NCI-H146 (cell line): ENCODE data around the gene B3GNT4.
"Not testable (repeated sequence)": the region's sequence is repeated elsewhere in the genome, so short reads cannot be mapped to it uniquely, and the experiment has no call there.

ENCODE experiments used
- DNase-seq: peaks from one replicate; lab custom pipeline; 2025; lab: John Stamatoyannopoulos, UW

B3GNT4 gene

DNA sequence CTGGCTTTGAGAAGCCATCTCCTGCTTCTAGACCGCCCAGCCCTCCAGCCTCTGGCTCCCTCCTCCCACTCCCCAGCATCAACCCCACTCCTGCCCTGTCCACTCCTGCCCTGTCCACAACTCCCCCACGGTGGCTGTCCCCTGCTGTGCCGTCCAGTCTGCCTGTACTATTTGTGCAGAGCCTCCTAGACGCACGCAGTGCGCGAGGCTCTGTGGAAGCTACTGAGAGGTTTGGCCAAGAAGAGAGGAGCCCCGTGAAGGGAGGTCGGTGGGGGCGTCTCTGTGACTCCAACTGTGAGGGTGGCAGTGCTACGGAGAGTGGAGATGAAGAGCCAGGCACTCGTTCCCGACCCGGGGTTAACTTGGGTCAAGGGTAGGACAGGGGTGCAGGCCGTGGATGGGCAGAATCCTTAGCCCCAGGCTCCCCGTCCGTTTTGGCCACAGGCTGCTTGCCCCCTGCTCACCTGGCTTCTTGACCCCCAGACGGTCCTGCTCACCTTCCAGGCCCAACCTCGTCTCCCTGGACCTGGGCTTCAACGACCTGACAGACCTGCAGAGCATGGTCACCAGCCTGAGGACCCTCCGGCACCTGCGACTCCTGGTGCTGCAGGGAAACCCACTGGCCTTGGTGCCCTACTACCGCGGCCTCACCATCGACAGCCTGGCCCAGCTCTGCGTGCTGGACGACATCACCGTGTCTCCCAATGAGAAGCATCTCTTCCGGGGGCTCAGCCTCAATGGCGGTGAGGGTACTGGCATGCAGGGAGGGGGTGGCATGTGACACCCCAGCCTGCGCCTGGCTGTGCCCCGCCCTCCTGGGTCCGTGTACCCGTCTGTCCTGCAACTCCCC is 13.7 kb upstream of the B3GNT4 start:
- DNase-seq, result no peak

- peak; percentile 63 for DNase-seq
These were observed 12.5 kb upstream of the B3GNT4 start for GRCh38 chr12:122190842-122191668.

DNA sequence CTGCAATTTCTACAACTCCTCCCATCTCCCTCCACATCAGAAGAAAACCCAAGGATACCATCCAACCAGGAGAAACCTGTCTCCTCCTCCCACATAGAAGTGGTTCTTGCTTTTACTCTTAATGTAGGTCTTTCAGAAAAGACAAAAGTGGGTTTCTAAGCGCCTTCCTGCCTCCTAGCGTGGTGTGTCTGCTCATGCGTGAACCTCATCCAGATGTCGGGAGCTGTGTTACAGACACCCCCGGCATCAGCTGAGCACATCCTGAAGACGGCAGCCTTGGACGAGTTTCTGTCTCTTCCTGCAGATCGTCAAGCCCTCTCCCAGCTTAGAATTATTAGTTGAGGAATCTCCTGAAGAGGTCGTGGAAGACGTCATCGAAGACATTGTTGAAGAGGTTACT is 11.1 kb upstream of the B3GNT4 start:
- no peak for DNase-seq

- no peak for DNase-seq
These were observed 8.7 kb upstream of the B3GNT4 start for GRCh38 chr12:122194804-122195203.

GRCh38 chr12:122195405-122195804 is 8.1 kb upstream of the B3GNT4 start:
- DNase-seq, result no peak

GRCh38 chr12:122197612-122197966 is 5.9 kb upstream of the B3GNT4 start:
- no peak for DNase-seq

DNA sequence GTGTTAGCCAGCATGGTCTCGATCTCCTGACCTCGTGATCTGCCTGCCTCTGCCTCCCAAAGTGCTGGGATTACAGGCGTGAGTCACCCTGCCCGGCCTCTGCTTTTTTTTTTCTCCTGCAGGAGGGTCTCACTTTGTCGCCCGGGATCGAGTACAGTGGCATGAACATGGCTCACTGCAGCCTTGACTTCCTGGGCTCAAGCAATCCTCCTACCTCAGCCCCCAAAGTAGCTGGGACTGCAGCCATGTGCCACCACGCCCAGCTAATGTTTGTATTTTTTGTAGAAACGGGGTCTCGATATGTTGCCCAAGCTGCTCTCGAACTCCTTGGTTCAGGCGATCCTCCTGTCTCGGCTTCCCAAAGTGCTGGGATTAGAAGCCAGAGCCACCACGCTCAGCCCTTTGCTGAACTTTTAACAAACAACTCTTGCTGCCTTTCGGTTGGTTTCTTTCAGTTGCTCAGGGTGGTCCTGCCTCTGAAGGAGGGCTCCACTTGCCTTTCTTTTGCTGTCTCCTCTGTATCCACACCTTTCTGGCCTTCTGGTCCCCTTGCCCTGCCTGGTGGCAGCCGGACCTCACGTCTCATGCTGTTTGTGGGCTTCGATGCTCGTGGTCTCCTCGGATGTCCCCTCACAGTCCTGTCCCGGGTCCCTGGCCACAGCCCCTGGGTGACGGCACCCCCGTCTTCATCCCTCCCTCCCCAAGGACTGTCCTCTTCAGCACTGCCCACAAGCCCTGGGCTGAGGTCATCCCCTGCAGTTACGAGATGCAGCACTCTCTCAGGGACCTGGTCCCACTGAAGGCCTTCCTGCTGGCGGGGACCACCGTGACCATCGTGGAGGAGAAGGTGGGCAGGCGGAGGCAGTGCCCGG is 3.8 kb upstream of the B3GNT4 start:
- no peak for DNase-seq

DNA sequence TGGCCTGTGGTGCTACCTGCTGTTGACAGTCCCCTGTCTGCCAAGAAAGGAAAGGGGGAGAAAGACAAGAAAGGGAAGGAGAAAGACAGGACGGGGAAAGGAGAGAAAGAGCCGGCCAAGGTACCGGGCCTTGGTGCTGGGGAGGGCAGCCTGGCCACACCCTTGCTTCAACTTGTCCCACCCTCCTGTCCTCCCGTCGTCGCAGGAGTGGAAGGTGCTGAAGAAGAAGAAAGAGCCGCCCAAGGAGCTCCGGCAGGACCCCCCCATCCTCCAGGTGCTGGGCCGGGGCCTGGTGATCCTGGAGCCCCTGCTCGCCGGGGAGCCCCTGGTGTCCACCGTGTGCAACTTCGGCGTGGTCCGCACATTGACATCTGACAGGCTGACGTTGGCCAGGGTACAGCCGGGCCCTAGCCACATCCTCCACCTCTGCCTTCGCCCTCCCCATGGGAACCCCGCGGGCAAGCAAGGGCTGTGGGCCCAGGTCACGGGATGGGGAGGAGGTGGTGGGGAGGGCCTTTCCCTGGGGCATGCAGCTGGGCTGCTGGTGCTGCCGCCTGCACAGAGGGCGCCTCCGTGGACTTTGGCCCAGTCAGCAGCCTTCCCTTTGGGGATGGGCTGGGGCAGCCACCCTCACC is 2.9 kb upstream of the B3GNT4 start:
- DNase-seq, result no peak

DNA sequence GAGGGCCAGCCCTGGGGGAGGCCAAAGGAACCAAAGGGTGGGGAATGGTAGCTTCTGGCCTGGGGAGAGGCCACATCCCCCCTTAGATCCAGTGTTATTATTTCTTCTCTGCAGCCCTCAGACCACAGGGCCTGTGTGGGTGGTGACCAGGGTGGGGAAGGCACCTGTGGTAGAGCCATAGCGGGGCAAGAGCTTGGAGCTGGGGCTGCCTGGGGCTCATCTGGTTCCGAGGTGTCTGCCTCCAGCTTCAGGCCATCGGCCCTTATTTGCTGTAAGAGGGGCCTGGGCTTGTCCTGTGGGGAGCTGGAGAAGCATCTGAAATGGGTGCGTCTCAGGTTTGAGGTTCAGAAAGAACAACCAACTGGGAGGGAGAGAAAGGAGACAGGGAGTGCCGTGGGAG is 2.1 kb upstream of the B3GNT4 start:
- DNase-seq, result no peak

GRCh38 chr12:122202017-122202416 is 1.5 kb upstream of the B3GNT4 start:
- DNase-seq, result no peak

- not testable (repeated sequence) for DNase-seq
These were observed 698 bp upstream of the B3GNT4 start for GRCh38 chr12:122202811-122203210.

- DNase-seq, result no peak
These were observed 901 bp downstream of the B3GNT4 start for GRCh38 chr12:122204167-122205052.

DNA sequence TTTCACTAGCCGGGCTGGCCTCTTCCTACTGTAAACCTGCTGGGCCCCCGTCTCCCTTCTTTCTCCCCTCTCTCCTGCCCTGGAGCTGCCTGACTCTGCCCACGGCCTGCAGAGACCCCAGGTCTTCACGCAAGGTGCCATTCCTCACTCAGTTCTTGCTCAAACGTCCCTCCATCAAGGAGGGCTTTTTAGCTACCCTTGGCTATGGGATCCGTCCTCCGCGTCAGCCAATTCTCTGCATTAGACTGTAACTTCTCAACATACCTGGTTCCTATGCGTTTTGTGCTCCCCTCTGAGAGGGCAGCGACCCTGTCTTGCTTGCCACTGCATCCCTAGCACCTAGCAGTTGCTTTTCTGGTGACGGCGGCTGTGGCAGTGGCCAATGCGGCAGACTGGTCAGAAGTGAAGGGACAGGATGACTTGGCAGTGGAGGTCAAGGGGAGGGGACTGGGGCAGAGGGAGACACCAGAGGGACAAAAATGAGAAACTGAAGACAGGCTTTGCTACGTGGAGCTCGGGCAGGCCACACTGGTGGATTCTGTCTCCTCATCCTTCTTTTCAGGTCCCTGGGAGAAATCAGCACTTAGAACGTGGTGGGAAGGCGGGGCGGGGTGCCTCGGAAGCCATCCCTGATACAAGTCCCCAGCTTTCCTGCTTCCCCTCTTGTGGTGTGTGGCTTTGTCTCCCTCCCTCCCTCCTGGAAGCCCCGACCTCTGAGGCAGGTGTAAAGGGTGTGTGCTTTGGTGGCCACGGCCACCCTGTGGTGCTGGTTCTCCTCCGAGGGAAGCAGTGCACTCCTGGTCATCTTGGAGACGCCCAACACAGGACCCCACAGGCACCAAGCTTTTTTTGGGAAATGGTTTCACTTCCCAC is 1.8 kb downstream of the B3GNT4 start:
- no peak for DNase-seq

DNA sequence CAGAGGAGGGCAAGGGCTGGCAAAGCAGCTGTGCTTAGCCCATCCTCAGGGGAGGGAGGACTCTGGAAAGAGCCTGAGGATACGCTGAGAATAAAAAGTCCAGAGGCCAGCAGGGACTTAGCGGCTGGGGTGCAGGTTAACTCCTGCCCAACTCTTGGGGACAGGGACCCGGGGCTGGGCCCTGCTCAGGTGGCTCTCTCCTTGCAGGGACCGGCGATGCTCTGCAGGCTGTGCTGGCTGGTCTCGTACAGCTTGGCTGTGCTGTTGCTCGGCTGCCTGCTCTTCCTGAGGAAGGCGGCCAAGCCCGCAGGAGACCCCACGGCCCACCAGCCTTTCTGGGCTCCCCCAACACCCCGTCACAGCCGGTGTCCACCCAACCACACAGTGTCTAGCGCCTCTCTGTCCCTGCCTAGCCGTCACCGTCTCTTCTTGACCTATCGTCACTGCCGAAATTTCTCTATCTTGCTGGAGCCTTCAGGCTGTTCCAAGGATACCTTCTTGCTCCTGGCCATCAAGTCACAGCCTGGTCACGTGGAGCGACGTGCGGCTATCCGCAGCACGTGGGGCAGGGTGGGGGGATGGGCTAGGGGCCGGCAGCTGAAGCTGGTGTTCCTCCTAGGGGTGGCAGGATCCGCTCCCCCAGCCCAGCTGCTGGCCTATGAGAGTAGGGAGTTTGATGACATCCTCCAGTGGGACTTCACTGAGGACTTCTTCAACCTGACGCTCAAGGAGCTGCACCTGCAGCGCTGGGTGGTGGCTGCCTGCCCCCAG is 2.8 kb downstream of the B3GNT4 start:
- no peak for DNase-seq

DNA sequence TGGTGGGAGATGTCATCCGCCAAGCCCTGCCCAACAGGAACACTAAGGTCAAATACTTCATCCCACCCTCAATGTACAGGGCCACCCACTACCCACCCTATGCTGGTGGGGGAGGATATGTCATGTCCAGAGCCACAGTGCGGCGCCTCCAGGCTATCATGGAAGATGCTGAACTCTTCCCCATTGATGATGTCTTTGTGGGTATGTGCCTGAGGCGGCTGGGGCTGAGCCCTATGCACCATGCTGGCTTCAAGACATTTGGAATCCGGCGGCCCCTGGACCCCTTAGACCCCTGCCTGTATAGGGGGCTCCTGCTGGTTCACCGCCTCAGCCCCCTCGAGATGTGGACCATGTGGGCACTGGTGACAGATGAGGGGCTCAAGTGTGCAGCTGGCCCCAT is 3.5 kb downstream of the B3GNT4 start:
- DNase-seq, result no peak

- no peak for DNase-seq
These were observed 3.9 kb downstream of the B3GNT4 start for GRCh38 chr12:122207391-122207790.

GRCh38 chr12:122208073-122208820 is 4.7 kb downstream of the B3GNT4 start:
- no peak for DNase-seq

DNA sequence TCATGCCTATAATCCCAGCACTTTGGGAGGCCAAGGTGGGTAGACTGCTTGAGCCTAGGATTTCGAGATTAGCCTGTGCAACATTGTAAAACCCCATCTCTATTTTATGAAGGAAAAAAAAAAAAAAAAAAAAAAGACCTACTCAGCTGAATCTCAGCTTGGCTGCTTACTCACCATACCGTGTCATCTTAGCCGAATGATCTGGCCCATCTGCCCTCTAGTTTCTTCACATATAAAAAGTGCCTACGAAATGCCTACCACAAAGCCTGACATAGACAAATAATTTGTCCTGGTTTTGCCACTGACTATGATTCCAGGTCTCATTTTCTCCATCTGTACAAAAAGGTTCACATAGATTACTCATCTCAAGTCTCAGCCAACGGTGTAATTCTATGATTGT is 12.3 kb downstream of the B3GNT4 start:
- no peak for DNase-seq
